Measurements from ENCODE around the gene HPD.
"Not testable (repeated sequence)": the region's sequence is repeated elsewhere in the genome, so short reads cannot be mapped to it uniquely, and the experiment has no call there.

HPD gene

DNA sequence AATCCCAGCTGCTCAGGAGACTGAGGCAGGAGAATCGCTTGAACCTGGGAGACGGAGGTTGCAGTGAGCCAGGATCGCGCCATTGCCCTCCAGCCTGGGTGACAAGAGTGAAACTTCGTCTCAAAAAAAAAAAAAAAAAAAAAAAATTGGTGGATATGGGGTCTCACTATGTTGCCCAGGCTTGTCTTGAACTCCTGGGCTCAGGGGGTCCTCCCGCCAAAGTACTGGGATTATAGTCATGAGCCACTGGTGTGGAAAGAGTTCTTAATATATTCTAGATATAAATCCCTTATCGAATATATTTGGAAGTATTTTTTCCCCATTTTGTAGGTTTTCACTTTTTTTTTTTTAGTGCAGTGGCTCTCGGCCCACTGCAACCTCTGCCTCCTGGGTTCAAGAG is 10.6 kb upstream of the HPD start:
- H3K9me3 ChIP-seq (ENCODE audit: control insufficient read depth, insufficient read depth, low read length); H3K4me3 ChIP-seq (ENCODE audit: low read length); H3K36me3 ChIP-seq (ENCODE audit: control insufficient read depth, insufficient read depth, low read length); H3K27ac ChIP-seq (ENCODE audit: low read length); H3K27me3 ChIP-seq (ENCODE audit: control insufficient read depth, insufficient read depth, low read length); H3K4me1 ChIP-seq (ENCODE audit: control insufficient read depth, insufficient read depth, low read length); DNase-seq (ENCODE audit: low read depth, low spot score): not testable (repeated sequence)
- no CpG with 5 or more reads among the region's 8 CpGs for WGBS (ENCODE audit: insufficient coverage, insufficient read length)

GRCh38 chr12:121866331-121866730 is 7.7 kb upstream of the HPD start:
- Histone ChIP-seq H3K27me3 (ENCODE audit: control insufficient read depth, insufficient read depth, low read length) (no peaks in the 10 kb centered on the region; the same call in 1 of the 2 replicates), H3K9me3 (ENCODE audit: control insufficient read depth, insufficient read depth, low read length) (no peaks in the 10 kb centered on the region), H3K4me1 (ENCODE audit: control insufficient read depth, insufficient read depth, low read length) (no peaks in the 10 kb centered on the region), H3K27ac (ENCODE audit: low read length) (no peak overlapping the region), H3K4me3 (ENCODE audit: low read length) (no peak overlapping the region), H3K36me3 (ENCODE audit: control insufficient read depth, insufficient read depth, low read length) (no peaks in the 10 kb centered on the region)
- no peak for DNase-seq (ENCODE audit: low read depth, low spot score)
- WGBS (ENCODE audit: insufficient coverage, insufficient read length), result no CpG with 5 or more reads among the region's 4 CpGs

GRCh38 chr12:121861636-121862254 is 3.1 kb upstream of the HPD start:
- no CpG with 5 or more reads among the region's 11 CpGs for WGBS (ENCODE audit: insufficient coverage, insufficient read length)
- DNase-seq (ENCODE audit: low read depth, low spot score), result no peak
- no peak overlapping the region for H3K4me3 ChIP-seq (ENCODE audit: low read length)

GRCh38 chr12:121860699-121861098 is 2.0 kb upstream of the HPD start:
- DNase-seq (ENCODE audit: low read depth, low spot score); H3K4me3 ChIP-seq (ENCODE audit: low read length); H3K27ac ChIP-seq (ENCODE audit: low read length); H3K4me1 ChIP-seq (ENCODE audit: control insufficient read depth, insufficient read depth, low read length); H3K9me3 ChIP-seq (ENCODE audit: control insufficient read depth, insufficient read depth, low read length); H3K36me3 ChIP-seq (ENCODE audit: control insufficient read depth, insufficient read depth, low read length); H3K27me3 ChIP-seq (ENCODE audit: control insufficient read depth, insufficient read depth, low read length): not testable (repeated sequence)
- no CpG with 5 or more reads among the region's 4 CpGs for WGBS (ENCODE audit: insufficient coverage, insufficient read length)

More at GRCh38 chr12:121861636-121862254, 3.1 kb upstream of the HPD start:
- Histone ChIP-seq H3K36me3 (ENCODE audit: control insufficient read depth, insufficient read depth, low read length) (no peaks in the 10 kb centered on the region), H3K27ac (ENCODE audit: low read length) (no peak overlapping the region), H3K27me3 (ENCODE audit: control insufficient read depth, insufficient read depth, low read length) (no peaks in the 10 kb centered on the region), H3K4me1 (ENCODE audit: control insufficient read depth, insufficient read depth, low read length) (no peaks in the 10 kb centered on the region), H3K9me3 (ENCODE audit: control insufficient read depth, insufficient read depth, low read length) (no peaks in the 10 kb centered on the region)

DNA sequence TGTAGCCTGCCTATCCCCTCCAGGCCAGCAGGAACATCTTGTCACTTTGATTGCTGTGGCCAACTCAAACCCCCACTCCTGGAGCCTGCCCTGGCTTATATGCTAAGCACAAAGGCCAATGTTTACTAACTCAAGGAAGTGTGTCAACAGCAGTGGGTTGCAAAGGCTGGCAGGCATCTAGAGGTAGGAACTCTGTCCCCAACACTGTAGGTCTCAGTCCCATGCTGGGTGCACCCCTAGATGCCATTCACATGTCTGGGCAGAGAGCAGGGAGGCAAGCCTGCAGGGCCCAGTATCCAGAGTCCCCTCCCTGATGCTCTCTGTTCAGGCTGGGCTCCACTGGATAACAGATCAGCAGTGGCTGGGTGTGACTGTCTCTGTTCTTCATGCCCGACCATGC is 1.6 kb upstream of the HPD start:
- Histone ChIP-seq H3K4me3 (ENCODE audit: low read length) (no peak overlapping the region), H3K27me3 (ENCODE audit: control insufficient read depth, insufficient read depth, low read length) (no peaks in the 10 kb centered on the region), H3K27ac (ENCODE audit: low read length) (no peak overlapping the region), H3K4me1 (ENCODE audit: control insufficient read depth, insufficient read depth, low read length) (no peaks in the 10 kb centered on the region), H3K9me3 (ENCODE audit: control insufficient read depth, insufficient read depth, low read length) (no peaks in the 10 kb centered on the region), H3K36me3 (ENCODE audit: control insufficient read depth, insufficient read depth, low read length) (no peaks in the 10 kb centered on the region)
- no peak for DNase-seq (ENCODE audit: low read depth, low spot score)
- no CpG with 5 or more reads among the region's 1 CpG for WGBS (ENCODE audit: insufficient coverage, insufficient read length)

- Histone ChIP-seq H3K27me3 (ENCODE audit: control insufficient read depth, insufficient read depth, low read length) (no peaks in the 10 kb centered on the region), H3K27ac (ENCODE audit: low read length) (no peak overlapping the region), H3K4me3 (ENCODE audit: low read length) (no peak overlapping the region), H3K9me3 (ENCODE audit: control insufficient read depth, insufficient read depth, low read length) (no peaks in the 10 kb centered on the region), H3K36me3 (ENCODE audit: control insufficient read depth, insufficient read depth, low read length) (no peaks in the 10 kb centered on the region), H3K4me1 (ENCODE audit: control insufficient read depth, insufficient read depth, low read length) (no peaks in the 10 kb centered on the region)
- no CpG with 5 or more reads among the region's 10 CpGs for WGBS (ENCODE audit: insufficient coverage, insufficient read length)
- DNase-seq (ENCODE audit: low read depth, low spot score), result no peak
These were observed 369 bp downstream of the HPD start for GRCh38 chr12:121858318-121858661.

DNA sequence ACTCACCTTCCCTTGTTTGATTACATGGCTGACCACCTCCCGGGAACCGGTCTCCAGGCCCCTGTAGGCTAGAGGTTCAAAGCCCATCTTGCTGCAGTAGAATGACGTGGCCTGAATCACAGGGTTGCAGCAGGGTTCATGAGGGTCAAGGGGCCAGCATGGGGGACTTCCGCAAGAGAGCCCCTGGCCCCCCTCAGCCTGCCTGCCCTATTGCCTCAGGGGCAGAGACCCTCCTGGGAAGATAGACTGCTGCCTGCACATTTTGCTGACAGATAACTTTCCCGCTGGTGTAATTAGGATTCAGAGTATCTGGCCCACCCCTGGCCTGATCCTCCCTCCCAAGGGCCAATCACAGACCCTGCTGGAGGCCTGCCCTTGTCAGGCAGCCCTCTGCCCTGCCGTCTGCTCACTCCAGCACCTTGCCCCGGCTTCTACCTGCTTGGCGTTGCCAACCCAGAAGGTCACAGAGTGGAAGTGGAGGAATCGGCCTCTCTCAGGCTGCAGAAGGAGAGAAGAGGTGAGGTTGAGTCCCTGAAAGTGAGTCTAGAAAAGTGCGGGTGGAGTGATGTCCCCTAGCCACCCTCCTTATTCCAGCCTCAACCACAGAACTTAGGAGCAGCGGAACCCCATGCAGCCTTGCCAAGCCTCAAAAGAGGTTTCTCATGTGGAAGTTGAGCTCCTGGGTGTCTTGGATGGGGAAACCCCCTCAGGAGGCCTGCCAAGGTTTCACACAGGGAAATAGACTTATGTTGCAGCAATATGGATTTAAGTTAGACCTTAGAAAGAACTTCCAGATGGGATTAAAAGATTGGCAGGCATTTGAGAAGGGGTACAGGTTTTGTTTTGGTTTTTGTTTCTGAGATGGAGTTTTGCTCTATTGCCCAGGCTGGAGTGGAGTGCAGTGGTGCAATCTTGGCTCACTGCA is 1.1 kb downstream of the HPD start:
- no peak for DNase-seq (ENCODE audit: low read depth, low spot score)
- no CpG with 5 or more reads among the region's 11 CpGs for WGBS (ENCODE audit: insufficient coverage, insufficient read length)
- H3K36me3 ChIP-seq (ENCODE audit: control insufficient read depth, insufficient read depth, low read length), result no peaks in the 10 kb centered on the region
- no peaks in the 10 kb centered on the region for H3K27me3 ChIP-seq (ENCODE audit: control insufficient read depth, insufficient read depth, low read length)
- H3K4me1 ChIP-seq (ENCODE audit: control insufficient read depth, insufficient read depth, low read length), result no peaks in the 10 kb centered on the region
- H3K9me3 ChIP-seq (ENCODE audit: control insufficient read depth, insufficient read depth, low read length), result no peaks in the 10 kb centered on the region
- no peak overlapping the region for H3K27ac ChIP-seq (ENCODE audit: low read length)
- H3K4me3 ChIP-seq (ENCODE audit: low read length), result no peak overlapping the region

DNA sequence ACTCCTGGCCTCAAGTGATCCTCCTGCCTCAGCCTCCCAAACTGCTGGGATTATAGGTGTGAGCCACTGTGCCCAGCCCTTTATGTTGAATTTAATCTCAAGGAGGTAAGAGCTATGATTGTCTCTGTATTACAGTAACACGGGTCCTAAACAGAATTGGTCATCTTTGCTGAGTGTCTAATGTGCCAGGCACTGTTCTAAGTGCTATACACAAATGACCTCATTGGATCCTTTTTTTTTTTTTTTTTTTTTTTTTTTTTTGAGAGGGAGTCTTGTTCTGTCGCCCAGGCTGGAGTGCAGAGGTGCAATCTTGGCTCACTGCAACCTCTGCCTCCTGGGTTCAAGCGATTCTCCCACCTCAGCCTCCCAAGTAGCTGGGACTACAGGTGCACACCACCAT is 6.3 kb downstream of the HPD start:
- WGBS (ENCODE audit: insufficient coverage, insufficient read length), result no CpG with 5 or more reads among the region's 3 CpGs
- H3K27ac ChIP-seq (ENCODE audit: low read length); H3K4me3 ChIP-seq (ENCODE audit: low read length); H3K36me3 ChIP-seq (ENCODE audit: control insufficient read depth, insufficient read depth, low read length); H3K27me3 ChIP-seq (ENCODE audit: control insufficient read depth, insufficient read depth, low read length); H3K9me3 ChIP-seq (ENCODE audit: control insufficient read depth, insufficient read depth, low read length); H3K4me1 ChIP-seq (ENCODE audit: control insufficient read depth, insufficient read depth, low read length); DNase-seq (ENCODE audit: low read depth, low spot score): not testable (repeated sequence)

GRCh38 chr12:121849665-121850064 is 9.0 kb downstream of the HPD start:
- Histone ChIP-seq H3K36me3 (ENCODE audit: control insufficient read depth, insufficient read depth, low read length) (no peaks in the 10 kb centered on the region), H3K4me3 (ENCODE audit: low read length) (no peak overlapping the region), H3K27ac (ENCODE audit: low read length) (no peak overlapping the region), H3K9me3 (ENCODE audit: control insufficient read depth, insufficient read depth, low read length) (no peaks in the 10 kb centered on the region), H3K4me1 (ENCODE audit: control insufficient read depth, insufficient read depth, low read length) (no peaks in the 10 kb centered on the region), H3K27me3 (ENCODE audit: control insufficient read depth, insufficient read depth, low read length) (no peaks in the 10 kb centered on the region)
- WGBS (ENCODE audit: insufficient coverage, insufficient read length), result no CpG with 5 or more reads among the region's 13 CpGs
- DNase-seq (ENCODE audit: low read depth, low spot score), result no peak

- H3K27me3 ChIP-seq (ENCODE audit: control insufficient read depth, insufficient read depth, low read length), result no peaks in the 10 kb centered on the region
- no peaks in the 10 kb centered on the region for H3K4me1 ChIP-seq (ENCODE audit: control insufficient read depth, insufficient read depth, low read length)
- no peaks in the 10 kb centered on the region for H3K9me3 ChIP-seq (ENCODE audit: control insufficient read depth, insufficient read depth, low read length)
- no peak overlapping the region for H3K4me3 ChIP-seq (ENCODE audit: low read length)
- H3K27ac ChIP-seq (ENCODE audit: low read length), result no peak overlapping the region
- no peaks in the 10 kb centered on the region for H3K36me3 ChIP-seq (ENCODE audit: control insufficient read depth, insufficient read depth, low read length)
- WGBS (ENCODE audit: insufficient coverage, insufficient read length), result no CpG with 5 or more reads among the region's 6 CpGs
- no peak for DNase-seq (ENCODE audit: low read depth, low spot score)
These were observed 9.4 kb downstream of the HPD start for GRCh38 chr12:121849211-121849610.

DNA sequence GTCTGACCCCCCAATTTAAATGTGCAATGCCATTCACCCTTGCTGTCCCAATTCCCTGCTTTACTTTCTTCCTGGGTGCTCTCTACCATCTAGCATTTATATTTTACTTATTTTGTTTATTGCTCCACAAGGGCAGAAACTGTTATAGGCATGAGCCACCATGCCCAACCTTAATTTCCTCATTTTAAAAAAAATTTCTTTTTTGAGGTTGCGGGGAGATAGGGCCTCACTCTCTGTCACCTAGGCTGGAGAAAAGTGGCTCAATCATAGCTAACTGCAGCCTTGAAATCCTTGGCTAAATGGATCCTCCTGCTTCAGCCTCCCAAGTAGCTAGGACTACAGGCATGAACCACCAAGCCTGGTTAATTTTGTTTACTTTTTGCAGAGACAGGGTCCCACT is 13.0 kb downstream of the HPD start:
- no CpG with 5 or more reads among the region's 1 CpG for WGBS (ENCODE audit: insufficient coverage, insufficient read length)
- H3K27ac ChIP-seq (ENCODE audit: low read length), result no peak overlapping the region
- H3K9me3 ChIP-seq (ENCODE audit: control insufficient read depth, insufficient read depth, low read length), result no peaks in the 10 kb centered on the region
- no peaks in the 10 kb centered on the region for H3K27me3 ChIP-seq (ENCODE audit: control insufficient read depth, insufficient read depth, low read length)
- no peaks in the 10 kb centered on the region for H3K4me1 ChIP-seq (ENCODE audit: control insufficient read depth, insufficient read depth, low read length)
- no peak for DNase-seq (ENCODE audit: low read depth, low spot score)
- no peak overlapping the region for H3K4me3 ChIP-seq (ENCODE audit: low read length)
- no peaks in the 10 kb centered on the region for H3K36me3 ChIP-seq (ENCODE audit: control insufficient read depth, insufficient read depth, low read length)
